ENCODE measurements around the gene DPP10. TPM values are rescaled to one million over a fixed set of nuclear protein-coding genes. Genes with fewer than 3 reads are reported as not detected.

Gene DPP10
- total RNA-seq, 1 donor from 2014 or later: 73.0 TPM

DNA sequence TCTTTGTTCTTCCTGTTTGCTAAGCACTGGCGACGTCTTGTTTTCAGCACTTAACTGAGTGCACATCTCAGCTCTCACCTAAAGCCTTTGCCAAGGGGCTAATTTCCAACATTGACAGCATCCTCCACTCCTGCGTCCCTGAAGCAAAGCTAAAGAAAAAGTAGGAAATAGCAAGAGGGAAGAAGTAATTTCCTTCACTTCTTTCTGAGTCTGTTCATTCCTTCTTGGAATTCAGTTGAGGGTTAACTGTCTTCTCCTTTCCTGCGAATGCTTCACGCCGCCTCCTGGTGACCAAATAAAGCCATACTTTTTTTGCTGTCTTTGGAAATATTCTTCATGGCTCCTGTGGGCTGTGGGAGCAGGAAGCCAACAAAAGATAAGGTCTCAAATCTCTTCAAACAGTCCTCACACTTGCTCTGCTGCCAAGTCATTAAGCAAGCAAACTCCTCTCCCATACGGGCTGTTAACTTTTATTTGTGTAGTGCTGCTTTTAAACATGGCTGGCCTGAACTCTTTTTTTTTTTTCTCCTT, 100.9 kb downstream of the DPP10 start:
- Mint-ChIP-seq H3K27ac (peak overlapping the region; percentile 43), H3K27me3 (ENCODE audit: low read depth) (peaks cover 17% of the 10 kb centered on the region), H3K4me3 (no peak overlapping the region), H3K36me3 (no peaks in the 10 kb centered on the region), H3K9me3 (no peaks in the 10 kb centered on the region), H3K4me1 (peaks cover 9% of the 10 kb centered on the region)
- TF ChIP-seq, protein P1, sequence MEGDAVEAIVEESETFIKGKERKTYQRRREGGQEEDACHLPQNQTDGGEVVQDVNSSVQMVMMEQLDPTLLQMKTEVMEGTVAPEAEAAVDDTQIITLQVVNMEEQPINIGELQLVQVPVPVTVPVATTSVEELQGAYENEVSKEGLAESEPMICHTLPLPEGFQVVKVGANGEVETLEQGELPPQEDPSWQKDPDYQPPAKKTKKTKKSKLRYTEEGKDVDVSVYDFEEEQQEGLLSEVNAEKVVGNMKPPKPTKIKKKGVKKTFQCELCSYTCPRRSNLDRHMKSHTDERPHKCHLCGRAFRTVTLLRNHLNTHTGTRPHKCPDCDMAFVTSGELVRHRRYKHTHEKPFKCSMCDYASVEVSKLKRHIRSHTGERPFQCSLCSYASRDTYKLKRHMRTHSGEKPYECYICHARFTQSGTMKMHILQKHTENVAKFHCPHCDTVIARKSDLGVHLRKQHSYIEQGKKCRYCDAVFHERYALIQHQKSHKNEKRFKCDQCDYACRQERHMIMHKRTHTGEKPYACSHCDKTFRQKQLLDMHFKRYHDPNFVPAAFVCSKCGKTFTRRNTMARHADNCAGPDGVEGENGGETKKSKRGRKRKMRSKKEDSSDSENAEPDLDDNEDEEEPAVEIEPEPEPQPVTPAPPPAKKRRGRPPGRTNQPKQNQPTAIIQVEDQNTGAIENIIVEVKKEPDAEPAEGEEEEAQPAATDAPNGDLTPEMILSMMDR (IDR thresholded peaks at IDR 0.05; ENCODE audit: unreplicated experiment): no peak
- no peak for DNase-seq (ENCODE audit: low spot score in 2 of 2, unreplicated experiment in 2 of 2)

DNA sequence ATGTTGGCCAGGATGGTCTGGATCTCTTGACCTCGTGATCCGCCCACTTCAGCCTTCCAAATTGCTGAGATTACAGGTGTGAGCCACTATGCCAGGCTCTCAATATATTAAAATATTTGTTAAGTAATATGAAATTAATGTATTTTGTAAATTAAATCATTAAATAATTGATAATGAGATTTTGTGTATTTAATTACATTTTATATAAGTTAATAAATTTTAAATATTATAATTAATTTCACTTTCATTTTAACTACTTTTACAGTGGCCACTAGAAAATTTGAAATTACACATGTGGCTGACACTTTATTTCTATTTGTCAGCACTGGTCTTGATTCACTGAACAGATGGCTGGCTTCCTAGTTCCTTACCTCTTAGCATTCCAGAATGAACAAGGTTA, 102.6 kb downstream of the DPP10 start:
- TF ChIP-seq, protein P1 (IDR thresholded peaks at IDR 0.05; ENCODE audit: unreplicated experiment): no peak
- Mint-ChIP-seq H3K9me3 (no peaks in the 10 kb centered on the region), H3K27me3 (ENCODE audit: low read depth) (peaks cover 30% of the 10 kb centered on the region), H3K4me1 (peaks cover 9% of the 10 kb centered on the region), H3K4me3 (no peak overlapping the region), H3K27ac (no peak overlapping the region), H3K36me3 (no peaks in the 10 kb centered on the region)
- no peak for DNase-seq (ENCODE audit: low spot score in 2 of 2, unreplicated experiment in 2 of 2)

- TF ChIP-seq, protein P1 (IDR thresholded peaks at IDR 0.05; ENCODE audit: unreplicated experiment): no peak
- Mint-ChIP-seq H3K27me3 (ENCODE audit: low read depth) (peaks cover 43% of the 10 kb centered on the region), H3K4me3 (no peak overlapping the region), H3K36me3 (no peaks in the 10 kb centered on the region), H3K27ac (no peak overlapping the region), H3K4me1 (peaks cover 9% of the 10 kb centered on the region), H3K9me3 (no peaks in the 10 kb centered on the region)
- no peak for DNase-seq (ENCODE audit: low spot score in 2 of 2, unreplicated experiment in 2 of 2)
These were observed 104.1 kb downstream of the DPP10 start for GRCh38 chr2:114546531-114546930.

GRCh38 chr2:114548151-114548550, 105.7 kb downstream of the DPP10 start:
- Mint-ChIP-seq H3K9me3 (no peaks in the 10 kb centered on the region), H3K27me3 (ENCODE audit: low read depth) (peaks cover 54% of the 10 kb centered on the region), H3K4me1 (peaks cover 7% of the 10 kb centered on the region), H3K27ac (no peak overlapping the region), H3K4me3 (no peak overlapping the region), H3K36me3 (no peaks in the 10 kb centered on the region)
- no peak for DNase-seq (ENCODE audit: low spot score in 2 of 2, unreplicated experiment in 2 of 2)
- TF ChIP-seq, protein P1 (IDR thresholded peaks at IDR 0.05; ENCODE audit: unreplicated experiment): no peak

DNA sequence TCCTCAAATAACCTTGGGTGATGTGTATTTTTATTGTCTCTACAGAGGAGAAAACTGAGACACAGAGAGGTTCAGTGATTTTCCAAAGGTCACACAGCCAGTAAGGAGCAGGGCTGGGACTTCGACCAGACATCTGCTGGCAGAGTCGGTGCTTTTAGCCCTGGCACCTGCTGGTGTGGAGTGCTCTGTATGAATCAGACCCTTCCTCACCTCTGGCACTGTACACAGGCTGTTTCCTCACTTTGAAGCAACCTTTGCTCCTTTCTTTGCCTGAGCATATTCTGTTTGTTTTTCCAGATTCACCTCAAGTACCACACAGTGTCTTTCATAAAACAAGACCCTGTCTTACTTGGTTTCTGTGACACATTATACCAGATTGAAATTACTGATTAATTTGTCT, 107.9 kb downstream of the DPP10 start:
- Mint-ChIP-seq H3K27me3 (ENCODE audit: low read depth) (peaks cover 71% of the 10 kb centered on the region), H3K27ac (no peak overlapping the region), H3K4me1 (no peaks in the 10 kb centered on the region), H3K4me3 (no peak overlapping the region), H3K36me3 (no peaks in the 10 kb centered on the region), H3K9me3 (no peaks in the 10 kb centered on the region)
- DNase-seq (ENCODE audit: low spot score in 2 of 2, unreplicated experiment in 2 of 2): no peak
- TF ChIP-seq, protein P1 (IDR thresholded peaks at IDR 0.05; ENCODE audit: unreplicated experiment): no peak
